GM12865 (cell line): ENCODE results near the gene GPR132.

ENCODE experiments used
- DNase-seq: peaks from one replicate; pipeline ENCODE4 v3.0.0; 2010; ENCODE audit warnings: low read depth
- H3K4me3 ChIP-seq: 2 replicates; pipeline ENCODE4 v1.5.1; 2011; ENCODE audit warnings: mild to moderate bottlenecking, low read depth, low read length, control low read depth
- CTCF ChIP-seq: IDR thresholded peaks from 2 replicates; pipeline ENCODE4 v1.5.1; 2011; ENCODE audit warnings: low read length, control low read depth, low read depth, inconsistent platforms; ENCODE audit not compliant: insufficient read depth; ENCODE audit errors: missing control alignments

Gene GPR132

GRCh38 chr14:105020815-105021655 lies 44.2 kb downstream of the GPR132 start, which contains the start of gene CDCA4:
Gene CDCA4 (minus strand): TSS chr14:105021083. CDS start chr14:105011929, 9,154 bp downstream.
- peak within 1 kb of the TSS; percentile 89 for H3K4me3 ChIP-seq
- peak; percentile 98 for DNase-seq
- no peak for TF ChIP-seq CTCF

GRCh38 chr14:105019861-105020814 lies 45.1 kb downstream of the GPR132 start:
- TF ChIP-seq CTCF = no peak
- DNase-seq = peak; percentile 75
- H3K4me3 ChIP-seq = peak overlapping the region; percentile 62

- H3K4me3 ChIP-seq = peak overlapping the region; percentile 62
- no peak for DNase-seq
- no peak for TF ChIP-seq CTCF
Observed at GRCh38 chr14:105018414-105018813, 46.8 kb downstream of the GPR132 start.

GRCh38 chr14:105015905-105016304 lies 49.3 kb downstream of the GPR132 start:
- no peak for DNase-seq
- no peak overlapping the region for H3K4me3 ChIP-seq
- TF ChIP-seq CTCF = no peak

- peak overlapping the region; percentile 0; the same call in 1 of the 2 replicates for H3K4me3 ChIP-seq
- DNase-seq = no peak
- no peak for TF ChIP-seq CTCF
Observed at GRCh38 chr14:105015242-105015641, 50.0 kb downstream of the GPR132 start.

- no peak for DNase-seq
- TF ChIP-seq CTCF = no peak
- H3K4me3 ChIP-seq = peak overlapping the region; percentile 0; the same call in 1 of the 2 replicates
Observed at GRCh38 chr14:105014631-105015030, 50.6 kb downstream of the GPR132 start.
